Breast epithelium (tissue), 3 donors: Measurements from ENCODE around the gene HAPLN2.

Source experiments
- POLR2A ChIP-seq: fragments of 450-650 bp; IDR thresholded peaks from one replicate; pipeline ENCODE4 v1.6.1; 2016; ENCODE audit warnings: antibody characterized with exemption, mild to moderate bottlenecking, moderate library complexity
- TF ChIP-seq, protein P1 (sequence below), 3 donors: fragments of 450-650 bp; IDR thresholded peaks; one replicate each; pipeline ENCODE4 v1.5.1; 2016 to 2017; ENCODE audit warnings: antibody characterized with exemption in 3 of 3, mild to moderate bottlenecking in 3 of 3, moderate library complexity in 3 of 3

DNA sequence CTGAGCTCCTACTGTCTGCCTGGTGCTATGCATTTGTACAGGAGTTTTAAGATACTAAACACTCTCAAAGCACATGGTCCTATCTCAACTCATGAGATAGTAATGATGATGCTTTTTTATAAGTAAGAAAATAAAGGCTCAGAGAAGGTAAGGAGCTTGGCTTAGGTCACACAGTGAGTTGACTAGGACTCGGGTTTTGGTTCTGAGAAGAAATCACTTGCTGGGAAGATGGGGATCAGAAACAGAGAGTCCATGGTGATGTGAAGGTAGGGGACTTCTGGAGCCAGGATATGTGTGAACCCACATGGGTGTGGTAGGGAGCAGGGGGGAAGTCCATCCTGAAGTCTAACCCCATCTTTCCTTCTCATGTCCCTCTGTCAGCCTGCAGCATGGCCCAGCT is 26.5 kb downstream of the HAPLN2 start:
- TF ChIP-seq, protein P1, sequence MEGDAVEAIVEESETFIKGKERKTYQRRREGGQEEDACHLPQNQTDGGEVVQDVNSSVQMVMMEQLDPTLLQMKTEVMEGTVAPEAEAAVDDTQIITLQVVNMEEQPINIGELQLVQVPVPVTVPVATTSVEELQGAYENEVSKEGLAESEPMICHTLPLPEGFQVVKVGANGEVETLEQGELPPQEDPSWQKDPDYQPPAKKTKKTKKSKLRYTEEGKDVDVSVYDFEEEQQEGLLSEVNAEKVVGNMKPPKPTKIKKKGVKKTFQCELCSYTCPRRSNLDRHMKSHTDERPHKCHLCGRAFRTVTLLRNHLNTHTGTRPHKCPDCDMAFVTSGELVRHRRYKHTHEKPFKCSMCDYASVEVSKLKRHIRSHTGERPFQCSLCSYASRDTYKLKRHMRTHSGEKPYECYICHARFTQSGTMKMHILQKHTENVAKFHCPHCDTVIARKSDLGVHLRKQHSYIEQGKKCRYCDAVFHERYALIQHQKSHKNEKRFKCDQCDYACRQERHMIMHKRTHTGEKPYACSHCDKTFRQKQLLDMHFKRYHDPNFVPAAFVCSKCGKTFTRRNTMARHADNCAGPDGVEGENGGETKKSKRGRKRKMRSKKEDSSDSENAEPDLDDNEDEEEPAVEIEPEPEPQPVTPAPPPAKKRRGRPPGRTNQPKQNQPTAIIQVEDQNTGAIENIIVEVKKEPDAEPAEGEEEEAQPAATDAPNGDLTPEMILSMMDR (IDR thresholded peaks at IDR 0.05), result no peak
- TF ChIP-seq POLR2A, result no peak
